Psoas muscle (tissue), 8 donors: Measurements from ENCODE around the gene LCOR. TPM values are rescaled to one million over a fixed set of nuclear protein-coding genes. Genes with fewer than 3 reads are reported as not detected.
A peak's percentile ranks its signal among the peaks of the same experiment; 100 is the strongest.
"Not testable (repeated sequence)": the region's sequence is repeated elsewhere in the genome, so short reads cannot be mapped to it uniquely, and the experiment has no call there.

Experiments
- ATAC-seq, 4 donors: fragments of 200-7000 bp; cut with Tn5 transposase; one replicate each; pipeline ENCODE4 v1.9.1; 2020; ENCODE audit warnings: moderate library complexity in 3 of 4, mild to moderate bottlenecking in 2 of 4
- DNase-seq, 2 donors: peaks; one replicate each; pipeline ENCODE4 v3.0.0-alpha.2; 2020
- H3K27ac ChIP-seq: fragments of 200-600 bp; one replicate; pipeline ENCODE4 v1.8.0; 2022
- H3K27me3 ChIP-seq, 3 donors: fragments of 200-600 bp in 1 of 3; one replicate each; pipeline versions ENCODE4 v1.6.1 to v1.8.0; 2013 to 2022; ENCODE audit warnings: low read length in 2 of 3, mild to moderate bottlenecking in 2 of 3, moderate library complexity in 1 of 3; ENCODE audit not compliant: insufficient read depth in 3 of 3
- H3K36me3 ChIP-seq, 2 donors: fragments of 200-600 bp in 1 of 2; one replicate each; pipeline versions ENCODE4 v1.6.1 to v1.8.0; 2013 to 2022; ENCODE audit warnings: low read depth in 1 of 2, mild to moderate bottlenecking in 1 of 2, moderate library complexity in 1 of 2; ENCODE audit not compliant: insufficient read depth in 1 of 2
- H3K4me1 ChIP-seq: fragments of 200-600 bp; one replicate; pipeline ENCODE4 v1.8.0; 2022
- H3K4me3 ChIP-seq: fragments of 200-600 bp; one replicate; pipeline ENCODE4 v1.8.0; 2022; ENCODE audit warnings: mild to moderate bottlenecking
- H3K9me3 ChIP-seq: fragments of 200-600 bp; one replicate; pipeline ENCODE4 v1.8.0; 2022
- CTCF ChIP-seq: fragments of 200-600 bp; IDR thresholded peaks from one replicate; pipeline ENCODE4 v1.8.0; 2022; ENCODE audit warnings: antibody characterized with exemption
- WGBS, 3 donors: extraction: QIAGEN DNeasy Blood & Tissue Kit; methylation state at CpG; one replicate each; pipeline versions ENCODE4 v1.1.6 to v1.1.7; 2013; 5-methylcytosine and 5-hydroxymethylcytosine counted together
- intact Hi-C, 2 donors: fragments of 100-400 bp; cut with DNase I; formaldehyde crosslinking; loops; one replicate each; pipeline versions ENCODE4 v1.11.0 to v1.14.2; 2022
- polyA plus RNA-seq, 3 donors: library from polyadenylated mRNA; stranded (reverse); fragments of 200-250 nt; gene quantifications; one replicate each; pipeline ENCODE4 v1.2.3, GENCODE V29; 2013
- total RNA-seq, 4 donors: library from RNA; stranded (reverse); fragmentation: NEBNext Ultra II Directional in 2 of 4; extraction: Animal tissue kit (Norgen Biotek cat#: 25700) in 2 of 4; gene quantifications; one replicate each; pipeline versions ENCODE4 v1.2.1 to v1.2.4, GENCODE V29; 2021 to 2023
- donor health status: healthy with polysubstance abuse.
- donor health status: DM: no; HTN: no; CAD: no; lungs with moderate emphysema.
- donor health status: Bipolar disorder and iron deficiency.
- donor health status: healthy.
- donor health status: DM: yes; HTN: yes; CAD: no.
- donor health status: DM: no; HTN: no; CAD: no.
- donor health status: DM: no; HTN: no; CAD: no.
- donor health status: DM: yes; HTN: yes; CAD: no.

Gene LCOR
- total and polyA plus RNA-seq, 7 donors: 1.7 to 30.4 (median 13.6) TPM

GRCh38 chr10:96935148-96935547 lies 103.0 kb downstream of the LCOR start:
- ATAC-seq (peak; percentile 68 to 75 (median 71)), DNase-seq (no peak)
- H3K9me3 ChIP-seq: no peaks in the 10 kb centered on the region
- H3K36me3 ChIP-seq: no peaks in the 10 kb centered on the region
- TF ChIP-seq CTCF: no peak
- H3K27ac ChIP-seq: peak overlapping the region; percentile 42
- intact Hi-C loops: no loop called here
- H3K27me3 ChIP-seq: no peaks in the 10 kb centered on the region
- 39 to 43% (median 39%) methylated on average over 5 of the region's 5 CpGs for WGBS, 3 donors
- H3K4me1 ChIP-seq: peaks cover 8% of the 10 kb centered on the region
- no peak overlapping the region for H3K4me3 ChIP-seq

GRCh38 chr10:96935810-96936209 lies 103.7 kb downstream of the LCOR start:
- intact Hi-C loops: no loop called here
- ATAC-seq: no peak
- H3K9me3 ChIP-seq: no peaks in the 10 kb centered on the region
- no peaks in the 10 kb centered on the region for H3K36me3 ChIP-seq
- WGBS, 3 donors: 50 to 77% (median 59%) methylated on average over 5 of the region's 5 CpGs
- H3K27ac ChIP-seq: peak overlapping the region; percentile 42
- H3K4me1 ChIP-seq: peaks cover 8% of the 10 kb centered on the region
- DNase-seq: no peak
- TF ChIP-seq CTCF: no peak
- no peak overlapping the region for H3K4me3 ChIP-seq
- H3K27me3 ChIP-seq: no peaks in the 10 kb centered on the region

- H3K27me3 ChIP-seq, DNase-seq, H3K36me3 ChIP-seq, H3K9me3 ChIP-seq, H3K27ac ChIP-seq, H3K4me3 ChIP-seq, ATAC-seq: not testable (repeated sequence)
- 87 to 94% (median 88%) methylated on average over 8 of the region's 8 CpGs for WGBS, 3 donors
- intact Hi-C loops: loop anchor here in 1 of 2 donors (10.0 kb wide), 1 partner anchor 108 kb away; the partner anchor contains the start of gene LCOR
- H3K4me1 ChIP-seq: peaks cover 27% of the 10 kb centered on the region
Measured at GRCh38 chr10:96943161-96943560, 111.1 kb downstream of the LCOR start.

GRCh38 chr10:96947036-96947435 lies 114.9 kb downstream of the LCOR start:
- no peak for TF ChIP-seq CTCF
- ATAC-seq (peak in 3 of 4 donors; percentile 76 to 87 (median 79)), DNase-seq (no peak)
- WGBS, 3 donors: 33 to 39% (median 38%) methylated on average over 5 of the region's 5 CpGs
- intact Hi-C loops: loop anchor here in 1 of 2 donors (10.0 kb wide), 1 partner anchor 112 kb away; the partner anchor contains the start of gene LCOR
- Histone ChIP-seq H3K4me3 (no peak overlapping the region), H3K27ac (peak overlapping the region; percentile 62), H3K4me1 (peaks cover 56% of the 10 kb centered on the region), H3K9me3 (no peaks in the 10 kb centered on the region), H3K27me3 (no peaks in the 10 kb centered on the region), H3K36me3 (peaks cover 0 to 2% of the 10 kb centered on the region in 2 donors)

GRCh38 chr10:96949039-96949683 lies 117.1 kb downstream of the LCOR start:
- Histone ChIP-seq H3K9me3 (no peaks in the 10 kb centered on the region), H3K4me3 (no peak overlapping the region), H3K27ac (peak overlapping the region; percentile 43), H3K27me3 (no peaks in the 10 kb centered on the region), H3K36me3 (peaks cover 0 to 11% of the 10 kb centered on the region in 2 donors), H3K4me1 (peaks cover 58% of the 10 kb centered on the region)
- ATAC-seq (peak; percentile 51 to 66 (median 62)), DNase-seq (no peak)
- TF ChIP-seq CTCF: no peak
- 61 to 71% (median 65%) methylated on average over 5 of the region's 5 CpGs for WGBS, 3 donors
- intact Hi-C loops: loop anchor here in 1 of 2 donors (10.0 kb wide), 1 partner anchor 114 kb away; the partner anchor contains the start of gene LCOR
